RPMI8226 (cell line): ENCODE data around the gene VPS33B.

Experiments used
- DNase-seq: peaks from one replicate; pipeline ENCODE4 v3.0.0-alpha.2; 2015

Gene VPS33B

DNA sequence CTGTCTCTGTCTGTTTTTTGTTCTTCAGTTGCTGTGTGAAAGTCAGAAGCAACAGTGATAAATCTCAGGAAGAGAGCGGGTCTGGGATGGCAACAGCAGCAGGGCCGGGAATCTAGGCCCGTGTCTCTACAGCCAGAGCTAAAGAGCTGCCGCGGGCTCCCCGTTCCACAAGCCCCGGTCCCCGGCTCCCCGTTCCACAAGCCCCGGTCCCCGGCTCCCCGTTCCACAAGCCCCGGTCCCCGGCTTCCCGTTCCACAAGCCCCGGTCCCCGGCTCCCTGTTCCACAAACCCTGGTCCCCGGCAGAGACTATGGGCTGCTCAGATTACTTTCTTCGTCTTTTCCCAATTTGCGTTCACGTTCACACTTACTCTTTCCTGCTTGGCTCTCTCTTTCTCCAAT is 48.2 kb downstream of the VPS33B start:
- no peak for DNase-seq

GRCh38 chr15:90972133-90972532 is 50.3 kb downstream of the VPS33B start:
- no peak for DNase-seq

GRCh38 chr15:90970274-90970673 is 52.1 kb downstream of the VPS33B start:
- no peak for DNase-seq

GRCh38 chr15:90968434-90968833 is 54.0 kb downstream of the VPS33B start:
- no peak for DNase-seq

DNA sequence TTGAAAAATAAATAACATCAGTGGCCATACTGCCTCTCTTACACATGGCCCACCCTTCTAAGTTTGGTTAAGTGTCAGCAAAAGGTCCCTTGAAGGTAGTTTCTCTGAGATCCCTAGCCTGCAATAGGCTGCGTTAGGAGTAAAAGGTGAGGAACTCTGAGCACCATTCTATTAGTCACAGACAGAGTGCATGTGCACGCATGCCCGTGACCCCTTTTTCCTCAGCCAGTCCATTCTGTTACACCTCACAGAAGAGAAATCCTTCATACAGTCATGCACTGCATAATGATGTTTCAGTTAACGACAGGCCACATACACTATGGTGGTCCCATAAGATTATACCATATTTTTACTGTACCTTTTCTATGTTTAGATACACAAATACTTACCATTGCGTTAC is 55.2 kb downstream of the VPS33B start:
- no peak for DNase-seq

DNA sequence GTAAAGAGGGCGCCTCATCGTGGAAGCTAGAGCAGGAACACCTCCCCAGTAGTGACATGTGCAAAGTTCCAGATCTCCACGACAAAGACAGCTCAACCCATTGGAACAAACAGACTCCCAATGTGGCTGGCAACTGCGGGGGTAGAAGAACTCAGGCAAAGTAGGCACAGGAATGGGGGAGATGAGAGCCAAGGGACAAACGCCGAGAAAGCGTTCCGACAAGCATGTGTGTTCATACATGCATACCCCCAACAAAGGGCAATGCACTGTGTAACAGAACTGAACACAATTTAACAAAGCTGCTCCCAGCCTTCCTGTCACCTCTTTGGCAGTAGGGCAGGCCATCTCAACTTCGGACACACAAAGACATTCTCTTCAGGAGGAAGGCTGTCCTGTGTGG is 56.1 kb downstream of the VPS33B start:
- DNase-seq = no peak

DNA sequence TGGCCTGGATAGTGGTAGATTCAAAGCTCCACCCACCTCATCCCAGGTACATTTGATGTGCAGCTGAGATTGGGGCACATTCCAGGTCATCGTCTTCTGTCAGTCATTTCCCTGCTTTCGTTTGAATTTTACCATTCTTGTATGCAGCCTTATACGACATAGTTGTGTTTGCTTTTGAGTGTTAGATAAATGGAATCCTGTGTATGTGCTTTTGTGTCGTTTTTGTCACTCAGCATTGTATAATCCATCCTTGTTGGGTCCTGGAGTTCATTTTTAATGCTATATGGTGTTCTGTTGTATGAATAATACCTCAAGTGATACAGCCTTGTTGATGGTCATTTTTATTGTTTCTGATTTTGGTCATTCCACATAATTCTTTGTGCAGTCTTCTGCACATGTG is 60.4 kb downstream of the VPS33B start:
- DNase-seq = no peak

GRCh38 chr15:90960298-90961091 is 61.9 kb downstream of the VPS33B start:
- no peak for DNase-seq

DNA sequence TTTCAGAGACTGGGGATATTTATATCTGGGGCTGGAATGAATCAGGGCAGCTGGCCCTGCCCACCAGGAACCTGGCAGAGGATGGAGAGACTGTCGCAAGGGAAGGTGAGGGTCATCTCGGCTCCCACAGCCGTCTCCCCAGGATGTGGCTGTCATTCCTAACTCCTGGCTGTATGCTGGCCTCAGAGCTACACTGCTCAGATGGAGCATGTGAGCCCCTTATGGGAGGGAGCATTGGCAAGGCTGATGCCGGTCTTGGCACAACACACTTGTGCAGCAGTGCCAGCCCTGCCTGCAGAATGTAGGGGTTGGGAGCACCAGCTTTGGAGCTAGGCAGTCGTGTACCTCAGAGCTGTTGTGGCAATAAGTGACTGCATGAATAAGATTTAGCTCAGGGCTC is 62.5 kb downstream of the VPS33B start:
- no peak for DNase-seq

DNA sequence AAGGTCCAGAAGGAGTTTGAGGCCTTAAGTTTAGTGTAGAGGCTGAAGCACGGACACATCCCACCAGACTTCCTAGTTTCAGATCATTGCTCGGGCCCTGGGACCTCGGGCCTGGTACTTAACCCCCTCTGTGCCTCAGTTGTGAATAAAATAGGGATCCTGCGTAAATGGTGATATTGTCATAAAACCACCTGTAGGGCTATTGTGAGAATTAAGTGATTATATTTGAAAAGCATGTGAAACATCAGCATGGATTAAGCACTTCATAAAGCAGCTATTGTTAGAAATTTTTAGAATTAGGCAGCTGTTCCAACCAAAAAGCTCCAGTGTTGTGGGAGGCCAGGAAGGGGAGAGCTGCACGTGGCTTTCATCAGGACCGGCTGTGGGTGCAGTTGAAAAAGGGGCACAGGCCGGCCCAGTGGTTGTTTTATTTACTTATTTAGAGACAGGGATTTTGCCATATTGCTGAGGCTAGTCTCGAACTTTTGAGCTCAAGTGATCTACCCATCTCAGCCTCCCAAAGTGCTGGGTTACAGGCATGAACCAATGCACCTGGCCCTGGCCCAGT is 63.3 kb downstream of the VPS33B start:
- no peak for DNase-seq

- no peak for DNase-seq
Measured at GRCh38 chr15:90957791-90958190, 64.6 kb downstream of the VPS33B start.

GRCh38 chr15:90957031-90957790 is 65.2 kb downstream of the VPS33B start:
- no peak for DNase-seq

DNA sequence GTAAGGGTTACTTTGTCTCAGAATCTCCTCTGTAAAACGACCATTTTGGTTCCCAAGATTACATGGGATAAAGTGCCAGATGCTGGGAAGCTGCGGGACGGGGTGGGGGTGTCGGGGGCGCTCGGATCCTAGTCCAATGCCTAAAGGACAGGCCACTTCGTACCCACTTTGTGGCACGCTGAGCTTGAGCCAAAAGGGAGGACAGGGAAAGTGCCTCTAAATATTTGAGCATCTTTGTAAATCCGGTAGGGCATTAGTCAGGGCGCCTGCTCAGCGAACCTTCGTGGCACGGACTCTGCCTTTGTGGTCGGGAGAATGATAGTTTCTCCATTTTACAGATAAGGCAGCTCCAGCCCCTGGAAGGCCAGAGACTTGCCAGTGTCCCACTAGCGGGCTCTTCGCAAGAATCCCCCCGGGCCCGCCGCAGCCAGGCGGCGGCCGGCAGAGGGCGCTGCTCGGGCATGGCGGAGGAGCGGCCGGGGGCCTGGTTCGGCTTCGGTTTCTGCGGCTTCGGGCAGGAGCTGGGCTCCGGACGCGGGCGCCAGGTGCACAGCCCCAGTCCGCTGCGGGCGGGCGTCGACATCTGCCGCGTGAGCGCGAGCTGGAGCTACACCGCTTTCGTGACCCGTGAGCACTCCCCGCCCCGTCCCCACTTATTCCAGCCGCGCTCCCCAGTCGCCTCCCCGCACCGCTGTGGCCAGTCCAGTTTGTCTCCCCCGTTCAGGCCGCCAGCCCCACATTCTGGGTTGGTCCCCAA is 65.9 kb downstream of the VPS33B start:
- DNase-seq = peak; percentile 34

DNA sequence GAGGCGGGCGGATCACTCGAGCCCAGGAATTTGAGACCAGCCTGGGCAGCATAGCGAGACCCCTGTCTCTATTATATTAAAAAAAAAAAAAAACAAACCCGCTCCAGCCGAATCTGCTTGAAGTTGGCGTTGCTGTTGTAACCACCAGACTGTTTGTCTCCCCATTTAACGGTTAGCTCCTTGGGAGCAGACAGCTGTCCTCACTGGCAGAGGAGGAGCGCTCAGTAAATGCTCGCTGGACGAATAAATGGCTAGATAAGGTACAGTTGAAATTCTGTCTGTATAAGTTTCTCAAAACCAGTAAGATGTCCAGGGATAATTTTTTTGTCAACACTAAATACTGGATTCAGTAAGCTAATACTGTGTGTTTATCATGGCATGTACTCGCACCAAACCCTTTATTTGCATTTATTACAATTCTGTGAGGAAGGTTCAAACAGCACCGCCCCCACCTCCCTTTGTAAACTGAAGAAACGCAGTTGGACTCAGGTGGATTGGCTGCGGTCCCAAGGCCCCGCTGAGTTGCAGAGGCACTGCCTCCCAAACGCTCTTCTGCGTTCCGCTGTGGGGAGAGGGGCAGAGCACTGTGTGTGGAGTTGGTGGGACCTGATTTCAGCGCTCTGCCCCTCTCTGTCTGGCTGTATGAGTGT is 66.6 kb downstream of the VPS33B start:
- peak; percentile 84 for DNase-seq

GRCh38 chr15:90954712-90955623 is 67.4 kb downstream of the VPS33B start, which contains the start of gene RCCD1:
Gene RCCD1 (plus strand): TSS chr15:90954884. CDS start chr15:90956735, 1,851 bp downstream.
- DNase-seq = peak; percentile 99

GRCh38 chr15:90953947-90954711 is 68.3 kb downstream of the VPS33B start:
- no peak for DNase-seq

- no peak for DNase-seq
Measured at GRCh38 chr15:90952901-90953677, 69.3 kb downstream of the VPS33B start.

GRCh38 chr15:90950676-90951075 is 71.7 kb downstream of the VPS33B start:
- DNase-seq = no peak

GRCh38 chr15:90949979-90950675 is 72.3 kb downstream of the VPS33B start:
- no peak for DNase-seq
